ENCODE measurements around the gene PTPRR. TPM values are rescaled to one million over a fixed set of nuclear protein-coding genes. Genes with fewer than 3 reads are reported as not detected.

PTPRR gene
- total and polyA plus RNA-seq, 2 donors from 2014 or later = 0.50 to 0.86 TPM

DNA sequence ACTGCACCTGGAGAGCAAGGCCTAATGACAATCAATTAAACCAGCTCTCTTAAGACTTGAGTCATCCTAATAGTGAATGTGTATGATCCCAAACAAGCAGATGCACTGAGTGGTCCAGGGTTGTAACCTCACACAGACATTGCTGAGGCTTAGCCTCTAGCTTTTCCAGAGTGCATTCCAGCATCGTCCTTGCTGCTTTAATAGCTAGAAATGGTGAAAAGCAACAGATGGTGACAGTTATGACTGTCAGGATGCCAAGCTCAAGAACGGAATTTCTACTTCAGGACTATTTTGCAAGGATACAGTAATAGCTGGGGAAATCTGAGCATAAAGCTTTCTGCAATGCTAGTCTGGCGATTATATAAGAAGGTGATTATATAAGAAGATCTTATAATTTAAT is 34.6 kb downstream of the PTPRR start:
- TF ChIP-seq, protein P1, sequence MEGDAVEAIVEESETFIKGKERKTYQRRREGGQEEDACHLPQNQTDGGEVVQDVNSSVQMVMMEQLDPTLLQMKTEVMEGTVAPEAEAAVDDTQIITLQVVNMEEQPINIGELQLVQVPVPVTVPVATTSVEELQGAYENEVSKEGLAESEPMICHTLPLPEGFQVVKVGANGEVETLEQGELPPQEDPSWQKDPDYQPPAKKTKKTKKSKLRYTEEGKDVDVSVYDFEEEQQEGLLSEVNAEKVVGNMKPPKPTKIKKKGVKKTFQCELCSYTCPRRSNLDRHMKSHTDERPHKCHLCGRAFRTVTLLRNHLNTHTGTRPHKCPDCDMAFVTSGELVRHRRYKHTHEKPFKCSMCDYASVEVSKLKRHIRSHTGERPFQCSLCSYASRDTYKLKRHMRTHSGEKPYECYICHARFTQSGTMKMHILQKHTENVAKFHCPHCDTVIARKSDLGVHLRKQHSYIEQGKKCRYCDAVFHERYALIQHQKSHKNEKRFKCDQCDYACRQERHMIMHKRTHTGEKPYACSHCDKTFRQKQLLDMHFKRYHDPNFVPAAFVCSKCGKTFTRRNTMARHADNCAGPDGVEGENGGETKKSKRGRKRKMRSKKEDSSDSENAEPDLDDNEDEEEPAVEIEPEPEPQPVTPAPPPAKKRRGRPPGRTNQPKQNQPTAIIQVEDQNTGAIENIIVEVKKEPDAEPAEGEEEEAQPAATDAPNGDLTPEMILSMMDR (IDR thresholded peaks at IDR 0.05; ENCODE audit: borderline replicate concordance, extremely low read depth, insufficient read depth) = no peak
- no peaks in the 10 kb centered on the region for H3K27me3 ChIP-seq (ENCODE audit: control insufficient read depth, insufficient read depth, low read length)
- FAIRE-seq (no peak), DNase-seq (no peak)
- intact Hi-C loops (cut with DNase I) = no loop called here
- H3K36me3 ChIP-seq (ENCODE audit: control insufficient read depth in 2 of 3, insufficient read depth in 3 of 3, low read length in 3 of 3) = no peaks in the 10 kb centered on the region
- H3K27ac ChIP-seq (ENCODE audit: low read depth in 2 of 2, low read length in 2 of 2) = no peak overlapping the region
- no peaks in the 10 kb centered on the region for H3K9me3 ChIP-seq (ENCODE audit: control insufficient read depth in 2 of 3, insufficient read depth in 1 of 3, low read length in 3 of 3)
- no peak overlapping the region for H3K4me3 ChIP-seq (ENCODE audit: low read length in 3 of 3)
- no peak overlapping the region for H3K9ac ChIP-seq (ENCODE audit: low read length in 3 of 3)
- H3K4me1 ChIP-seq (ENCODE audit: control insufficient read depth in 2 of 3, insufficient read depth in 2 of 3, low read depth in 1 of 3, low read length in 3 of 3) = no peaks in the 10 kb centered on the region

DNA sequence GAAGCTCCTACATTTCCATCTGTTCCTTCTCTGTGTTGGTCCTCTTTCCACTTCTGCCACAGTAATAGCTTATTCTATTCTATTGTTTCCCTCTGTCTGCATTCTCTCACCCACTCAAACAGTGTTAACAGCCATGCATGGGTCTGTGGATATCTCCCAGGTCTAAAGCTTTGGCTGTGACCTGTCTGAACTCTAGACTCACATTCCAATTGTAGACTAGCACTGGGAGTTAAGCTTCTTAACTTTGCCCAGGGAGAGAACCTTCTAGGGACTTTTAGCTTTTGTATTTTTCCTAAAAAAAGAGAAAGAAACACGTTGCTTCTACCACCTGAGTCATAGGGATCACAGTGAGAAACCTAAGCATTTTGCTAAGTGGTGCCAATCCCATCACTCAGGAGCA is 36.7 kb downstream of the PTPRR start:
- no peak for FAIRE-seq
- H3K36me3 ChIP-seq (ENCODE audit: control insufficient read depth in 2 of 3, insufficient read depth in 3 of 3, low read length in 3 of 3) = no peaks in the 10 kb centered on the region
- no peaks in the 10 kb centered on the region for H3K9me3 ChIP-seq (ENCODE audit: control insufficient read depth in 2 of 3, insufficient read depth in 1 of 3, low read length in 3 of 3)
- no peak overlapping the region for H3K9ac ChIP-seq (ENCODE audit: low read length in 3 of 3)
- H3K4me3 ChIP-seq (ENCODE audit: low read length in 3 of 3) = no peak overlapping the region
- intact Hi-C loops (cut with DNase I) = no loop called here
- DNase-seq = no peak
- TF ChIP-seq, protein P1 (IDR thresholded peaks at IDR 0.05; ENCODE audit: borderline replicate concordance, extremely low read depth, insufficient read depth) = no peak
- H3K27me3 ChIP-seq (ENCODE audit: control insufficient read depth, insufficient read depth, low read length) = no peaks in the 10 kb centered on the region
- no peak overlapping the region for H3K27ac ChIP-seq (ENCODE audit: low read depth in 2 of 2, low read length in 2 of 2)
- H3K4me1 ChIP-seq (ENCODE audit: control insufficient read depth in 2 of 3, insufficient read depth in 2 of 3, low read depth in 1 of 3, low read length in 3 of 3) = no peaks in the 10 kb centered on the region

DNA sequence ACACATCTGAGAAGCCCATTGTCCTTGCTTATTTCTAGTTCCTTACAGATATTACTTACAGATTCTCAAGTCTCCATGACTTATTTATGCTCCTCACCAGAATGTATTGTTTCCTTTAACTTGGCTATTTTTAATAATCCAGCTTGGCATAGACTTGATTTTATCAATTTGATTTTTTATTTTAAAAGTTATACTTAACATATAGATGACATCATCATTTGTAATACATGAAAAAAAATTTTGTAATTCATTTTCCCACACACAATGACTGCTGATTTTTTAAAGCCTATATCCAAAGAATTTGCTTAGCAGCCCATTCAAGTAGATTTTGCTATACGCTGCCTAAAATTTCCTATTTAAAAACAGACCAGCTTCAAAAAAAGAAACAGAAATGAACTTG is 39.8 kb downstream of the PTPRR start:
- DNase-seq (no peak), FAIRE-seq (no peak)
- intact Hi-C loops (cut with DNase I) = no loop called here
- no peaks in the 10 kb centered on the region for H3K36me3 ChIP-seq (ENCODE audit: control insufficient read depth in 2 of 3, insufficient read depth in 3 of 3, low read length in 3 of 3)
- TF ChIP-seq, protein P1 (IDR thresholded peaks at IDR 0.05; ENCODE audit: borderline replicate concordance, extremely low read depth, insufficient read depth) = no peak
- H3K4me3 ChIP-seq (ENCODE audit: low read length in 3 of 3) = no peak overlapping the region
- H3K9ac ChIP-seq (ENCODE audit: low read length in 3 of 3) = no peak overlapping the region
- H3K9me3 ChIP-seq (ENCODE audit: control insufficient read depth in 2 of 3, insufficient read depth in 1 of 3, low read length in 3 of 3) = no peaks in the 10 kb centered on the region
- H3K27me3 ChIP-seq (ENCODE audit: control insufficient read depth, insufficient read depth, low read length) = no peaks in the 10 kb centered on the region
- H3K4me1 ChIP-seq (ENCODE audit: control insufficient read depth in 2 of 3, insufficient read depth in 2 of 3, low read depth in 1 of 3, low read length in 3 of 3) = no peaks in the 10 kb centered on the region
- no peak overlapping the region for H3K27ac ChIP-seq (ENCODE audit: low read depth in 2 of 2, low read length in 2 of 2)

DNA sequence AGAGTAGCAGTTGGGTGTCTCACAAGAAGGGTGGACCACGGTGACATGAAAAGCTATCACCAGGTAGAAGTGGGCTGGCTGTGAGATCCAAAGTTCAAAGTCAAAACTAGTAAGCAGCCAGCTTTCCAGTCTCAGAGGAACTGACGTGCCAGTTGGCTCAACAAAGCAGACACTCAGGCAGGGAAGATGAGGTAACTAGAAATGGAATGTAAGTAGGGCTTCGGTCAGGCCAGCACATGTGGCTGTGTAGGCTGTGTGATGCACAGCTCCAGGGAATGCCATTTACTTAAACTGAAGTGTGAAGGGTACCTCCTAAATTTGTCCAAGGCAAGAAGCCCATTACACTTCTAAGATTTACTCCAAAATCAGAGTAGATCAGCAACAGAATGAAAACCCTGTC is 43.6 kb downstream of the PTPRR start:
- TF ChIP-seq, protein P1 (IDR thresholded peaks at IDR 0.05; ENCODE audit: borderline replicate concordance, extremely low read depth, insufficient read depth) = no peak
- intact Hi-C loops (cut with DNase I) = no loop called here
- Histone ChIP-seq H3K36me3 (ENCODE audit: control insufficient read depth in 2 of 3, insufficient read depth in 3 of 3, low read length in 3 of 3) (no peaks in the 10 kb centered on the region), H3K27me3 (ENCODE audit: control insufficient read depth, insufficient read depth, low read length) (no peaks in the 10 kb centered on the region), H3K4me1 (ENCODE audit: control insufficient read depth in 2 of 3, insufficient read depth in 2 of 3, low read depth in 1 of 3, low read length in 3 of 3) (no peaks in the 10 kb centered on the region), H3K4me3 (ENCODE audit: low read length in 3 of 3) (no peak overlapping the region), H3K9ac (ENCODE audit: low read length in 3 of 3) (no peak overlapping the region), H3K9me3 (ENCODE audit: control insufficient read depth in 2 of 3, insufficient read depth in 1 of 3, low read length in 3 of 3) (no peaks in the 10 kb centered on the region), H3K27ac (ENCODE audit: low read depth in 2 of 2, low read length in 2 of 2) (no peak overlapping the region)
- DNase-seq = no peak
- FAIRE-seq = no peak

All from kidney (tissue), 14 donors.